IPS DF 6.9 (cell line): ENCODE results near the gene KBTBD2.
A peak's percentile ranks its signal among the peaks of the same experiment; 100 is the strongest.
"Not testable (repeated sequence)": the region's sequence is repeated elsewhere in the genome, so short reads cannot be mapped to it uniquely, and the experiment has no call there.

Source experiments
- DNase-seq: peaks from one replicate; pipeline ENCODE4 v3.0.0-alpha.2; 2013; ENCODE audit warnings: low read depth, low spot score
- H3K27ac ChIP-seq: one replicate; pipeline ENCODE4 v1.5.1; 2013; ENCODE audit warnings: low read length, control low read depth
- H3K27me3 ChIP-seq: 2 replicates; pipeline ENCODE4 v1.6.1; 2013; ENCODE audit warnings: mild to moderate bottlenecking, low read length; ENCODE audit not compliant: control insufficient read depth, insufficient read depth
- H3K36me3 ChIP-seq: 2 replicates; pipeline ENCODE4 v1.6.1; 2013; ENCODE audit warnings: low read length; ENCODE audit not compliant: control insufficient read depth, insufficient read depth
- H3K4me1 ChIP-seq: 2 replicates; pipeline ENCODE4 v1.6.1; 2013; ENCODE audit warnings: low read length; ENCODE audit not compliant: control insufficient read depth, insufficient read depth
- H3K4me3 ChIP-seq: 2 replicates; pipeline ENCODE4 v1.5.1; 2013; ENCODE audit warnings: mild to moderate bottlenecking, low read length
- H3K9me3 ChIP-seq: 2 replicates; pipeline ENCODE4 v1.6.1; 2013; ENCODE audit warnings: low read length, inconsistent platforms; ENCODE audit not compliant: control insufficient read depth, insufficient read depth
- WGBS: extraction: QIAGEN DNeasy Blood & Tissue Kit; methylation state at CpG from one replicate; pipeline ENCODE4 v1.1.7; 2013; ENCODE audit warnings: mixed read lengths, missing lambda C conversion rate; ENCODE audit not compliant: insufficient read length, insufficient coverage; 5-methylcytosine and 5-hydroxymethylcytosine counted together

KBTBD2 gene

DNA sequence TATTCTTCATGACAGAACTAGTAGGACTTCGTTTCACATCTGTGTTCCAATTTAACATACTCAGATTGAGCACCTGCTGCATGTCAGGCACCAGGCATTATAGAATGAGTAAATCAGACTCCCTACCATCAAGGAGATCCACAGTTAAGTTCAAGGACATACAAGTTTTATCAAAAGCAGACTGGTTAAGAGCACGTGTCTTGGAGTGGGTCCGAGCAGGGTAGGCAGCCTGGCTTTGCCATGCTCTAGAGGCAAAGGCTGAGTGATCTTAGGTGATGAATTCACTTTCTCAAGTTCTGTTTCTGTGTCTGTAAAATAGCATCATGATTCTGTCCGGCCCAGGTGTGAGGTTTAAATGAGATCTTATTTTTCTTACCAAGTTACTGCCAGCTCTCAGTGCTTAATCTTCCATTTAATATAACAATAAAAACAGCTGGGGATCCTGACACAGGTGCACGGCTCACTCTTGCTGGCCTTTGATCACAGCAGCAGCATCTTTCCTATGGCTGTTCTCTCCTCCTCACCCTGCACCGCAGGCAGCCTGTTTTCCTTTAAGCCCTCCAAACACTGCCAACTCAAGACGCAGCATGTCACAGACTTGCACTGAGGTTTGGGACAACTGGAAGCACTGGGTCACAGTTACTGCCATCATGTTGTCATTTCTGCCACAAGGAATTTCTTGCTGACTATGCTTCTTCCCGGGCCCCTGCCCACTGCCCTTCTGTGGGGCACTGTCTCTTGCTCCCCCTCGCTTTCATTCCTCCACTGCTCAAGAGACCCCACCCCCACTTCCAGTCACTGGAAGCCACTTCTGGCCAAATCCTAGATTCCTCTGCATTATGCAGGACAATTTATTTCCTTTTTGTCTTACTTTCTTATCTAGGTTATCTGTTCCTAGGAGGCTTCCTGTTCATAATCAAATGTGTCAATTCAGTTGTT is 35.5 kb downstream of the KBTBD2 start:
- no CpG with 5 or more reads among the region's 9 CpGs for WGBS
- not testable (repeated sequence) for DNase-seq, H3K36me3 ChIP-seq, H3K4me1 ChIP-seq, H3K27ac ChIP-seq, H3K27me3 ChIP-seq, H3K4me3 ChIP-seq, H3K9me3 ChIP-seq

DNA sequence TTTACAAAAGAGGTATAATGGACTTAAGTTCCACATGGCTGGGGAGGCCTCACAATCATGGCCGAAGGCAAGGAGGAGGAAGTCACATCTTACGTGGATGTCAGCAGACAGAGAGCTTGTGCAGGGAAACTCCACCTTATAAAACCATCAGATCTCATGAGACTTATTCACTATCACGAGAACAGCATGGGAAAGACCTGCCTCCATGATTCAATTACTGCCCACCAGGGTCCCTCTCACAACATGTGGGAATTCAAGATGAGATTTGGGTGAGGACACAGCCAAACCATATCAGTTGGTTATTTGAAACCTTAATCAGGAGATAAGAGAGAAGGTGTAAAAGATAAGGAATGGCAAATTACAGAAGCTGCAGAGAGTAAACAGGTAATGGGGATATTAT is 40.9 kb downstream of the KBTBD2 start:
- WGBS, result no CpG with 5 or more reads among the region's 3 CpGs
- H3K4me3 ChIP-seq, H3K9me3 ChIP-seq, DNase-seq, H3K36me3 ChIP-seq, H3K27ac ChIP-seq, H3K27me3 ChIP-seq, H3K4me1 ChIP-seq: not testable (repeated sequence)

DNA sequence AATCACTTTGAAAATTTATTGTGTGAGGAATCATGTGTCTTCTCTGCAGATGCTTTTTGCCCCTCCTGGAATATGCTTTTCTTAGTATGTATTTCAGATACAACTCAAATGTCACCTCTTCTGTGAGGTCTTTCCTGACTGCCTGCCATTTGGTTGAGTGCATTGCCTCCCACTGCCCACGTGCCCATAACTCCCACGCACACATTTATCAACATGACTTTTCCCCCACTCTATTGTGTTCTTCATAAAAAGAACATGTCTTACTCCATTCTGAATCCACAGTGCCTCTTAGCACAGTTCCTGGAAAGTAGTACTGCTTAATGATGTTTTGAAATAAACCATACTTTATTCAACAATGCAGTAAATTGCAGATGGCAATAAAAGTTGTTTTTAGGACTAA is 42.9 kb downstream of the KBTBD2 start:
- H3K4me3 ChIP-seq, DNase-seq, H3K36me3 ChIP-seq, H3K4me1 ChIP-seq, H3K9me3 ChIP-seq, H3K27me3 ChIP-seq, H3K27ac ChIP-seq: not testable (repeated sequence)
- no CpG with 5 or more reads among the region's 2 CpGs for WGBS

DNA sequence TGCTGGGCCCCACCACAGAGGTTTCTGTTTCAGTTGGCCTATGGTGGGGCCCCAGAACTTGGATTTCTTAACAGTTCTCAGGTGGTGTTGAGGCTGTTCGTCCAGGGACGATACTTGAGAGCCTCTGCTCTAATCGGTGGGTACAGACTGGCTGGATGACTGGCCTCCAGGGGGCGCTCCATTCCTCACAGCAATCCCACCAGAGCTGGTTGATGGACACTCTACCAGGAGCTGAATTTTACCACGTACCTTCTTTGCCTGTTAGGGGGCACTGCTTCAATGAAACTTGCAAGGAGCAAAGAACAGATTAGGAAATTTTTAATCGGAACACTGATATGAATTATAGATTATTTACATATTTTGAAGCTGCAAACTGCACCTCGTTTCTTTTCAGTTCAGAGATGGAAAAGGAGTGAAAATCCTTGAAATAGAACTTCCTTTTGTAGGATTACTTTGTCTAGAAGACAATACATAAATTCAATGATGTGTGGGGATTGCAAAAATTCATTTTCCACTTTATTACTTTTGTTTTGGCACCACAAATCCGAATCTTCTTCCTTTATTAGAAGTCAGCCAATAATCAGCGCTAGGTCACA is 44.8 kb downstream of the KBTBD2 start:
- Histone ChIP-seq H3K9me3 (no peaks in the 10 kb centered on the region), H3K36me3 (no peaks in the 10 kb centered on the region), H3K4me3 (no peak overlapping the region), H3K4me1 (no peaks in the 10 kb centered on the region), H3K27ac (no peak overlapping the region), H3K27me3 (no peaks in the 10 kb centered on the region)
- no CpG with 5 or more reads among the region's 9 CpGs for WGBS
- peak; percentile 81 for DNase-seq

DNA sequence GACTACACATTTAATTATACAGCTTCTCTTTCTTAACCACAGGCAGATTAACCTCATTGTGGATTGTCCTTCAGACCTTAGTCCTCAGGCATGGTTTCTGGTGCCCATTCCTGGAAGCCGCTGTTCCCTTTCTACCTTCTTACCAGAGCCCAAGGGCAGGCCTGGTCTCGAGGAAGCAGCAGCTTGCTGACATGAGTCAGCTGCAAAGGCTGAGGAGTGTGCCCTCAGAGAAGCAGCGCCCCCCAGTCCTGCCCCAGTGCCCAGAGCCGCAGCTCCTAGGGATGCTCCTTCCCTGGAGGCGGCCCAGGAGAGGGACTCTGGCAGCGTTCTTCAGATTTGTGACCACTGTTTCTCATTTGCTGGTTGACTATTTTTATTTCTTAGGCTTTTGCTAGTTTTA is 46.8 kb downstream of the KBTBD2 start:
- not testable (repeated sequence) for H3K9me3 ChIP-seq, DNase-seq, H3K27ac ChIP-seq, H3K4me1 ChIP-seq, H3K36me3 ChIP-seq, H3K4me3 ChIP-seq, H3K27me3 ChIP-seq
- no CpG with 5 or more reads among the region's 6 CpGs for WGBS

DNA sequence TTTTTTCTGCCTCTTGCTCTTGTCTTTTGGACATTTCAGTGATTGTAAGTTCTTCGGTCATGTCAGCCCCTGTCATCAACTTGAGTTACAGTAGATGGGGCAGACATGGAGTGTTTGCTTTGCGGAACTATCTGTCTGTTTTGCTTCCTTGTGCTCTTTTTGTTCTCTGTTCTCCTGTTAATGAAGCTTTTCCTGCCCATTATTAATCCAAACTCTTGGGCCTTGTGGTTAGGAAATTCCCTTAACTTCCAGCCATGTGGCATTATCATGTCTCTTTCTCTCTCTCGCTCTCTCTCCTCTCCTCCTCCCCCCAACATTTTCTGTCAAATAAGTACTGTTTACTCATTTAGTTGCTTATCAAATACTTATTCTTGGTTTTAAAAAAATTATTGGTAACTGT is 47.8 kb downstream of the KBTBD2 start:
- not testable (repeated sequence) for H3K4me1 ChIP-seq, H3K27ac ChIP-seq, H3K4me3 ChIP-seq, H3K36me3 ChIP-seq, H3K9me3 ChIP-seq, DNase-seq, H3K27me3 ChIP-seq
- no CpG with 5 or more reads among the region's 3 CpGs for WGBS

DNA sequence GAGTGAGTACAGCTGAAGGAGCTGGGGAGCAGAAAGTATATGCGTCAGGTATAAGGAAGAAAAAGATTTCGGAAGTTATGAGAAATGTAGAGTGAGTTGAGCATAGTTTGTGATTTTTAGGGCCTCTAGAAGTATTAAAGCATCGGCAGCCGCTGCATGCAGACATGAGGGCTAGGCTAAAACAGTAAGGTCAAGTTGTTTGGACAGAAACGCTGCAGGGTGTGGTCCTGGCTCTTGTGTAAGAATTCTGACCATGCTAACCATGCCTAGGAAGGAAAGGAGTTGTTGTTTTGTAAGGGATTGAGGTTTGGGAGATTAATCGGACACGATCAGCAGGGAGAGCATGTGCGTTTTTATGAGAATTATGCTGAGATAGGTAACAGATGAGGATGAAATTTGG is 51.7 kb downstream of the KBTBD2 start:
- H3K4me3 ChIP-seq, H3K36me3 ChIP-seq, H3K4me1 ChIP-seq, H3K27ac ChIP-seq, DNase-seq, H3K9me3 ChIP-seq, H3K27me3 ChIP-seq: not testable (repeated sequence)
- 100% methylated on average over 2 of the region's 8 CpGs for WGBS

DNA sequence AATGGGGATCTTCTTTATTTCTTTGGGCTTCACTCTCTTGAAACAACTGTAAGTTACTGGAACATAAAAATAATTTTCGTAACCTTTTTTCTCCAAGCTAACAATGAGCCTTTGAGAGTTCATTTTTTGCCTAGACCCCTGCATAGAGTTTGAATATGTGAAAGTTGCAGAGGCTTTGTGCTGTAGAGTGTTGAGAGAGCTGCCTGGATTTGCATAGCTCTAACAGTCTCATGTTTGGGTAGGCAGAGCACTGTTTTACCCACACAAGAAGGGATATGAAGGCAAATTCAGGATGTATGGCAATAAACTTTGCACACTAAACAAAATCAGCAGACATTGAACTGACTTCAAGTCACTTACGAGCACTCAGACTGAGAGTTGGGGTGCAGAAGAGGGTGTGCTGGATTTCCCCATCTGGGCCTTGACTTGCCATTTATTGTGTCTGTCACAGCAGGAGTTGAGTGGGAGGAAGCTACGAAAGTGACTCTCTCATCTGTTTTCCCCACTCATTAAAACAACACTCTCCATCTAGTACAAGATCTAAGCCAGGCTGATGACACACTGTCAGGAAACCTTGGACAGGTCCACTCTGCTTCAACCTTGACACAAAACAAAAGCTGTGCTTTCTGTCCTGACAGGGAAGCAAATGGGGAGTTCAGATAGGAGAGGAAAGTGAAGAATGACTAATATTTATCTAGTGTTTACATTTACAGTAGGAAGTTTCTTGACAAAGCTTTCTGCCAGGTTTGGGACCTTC is 62.4 kb downstream of the KBTBD2 start:
- not testable (repeated sequence) for DNase-seq, H3K4me1 ChIP-seq, H3K4me3 ChIP-seq, H3K36me3 ChIP-seq, H3K27ac ChIP-seq, H3K9me3 ChIP-seq, H3K27me3 ChIP-seq
- no CpG with 5 or more reads among the region's 3 CpGs for WGBS
